Activated CD4-positive, alpha-beta T cell treated with anti-CD3 and anti-CD28 coated beads, Interleukin-10, Interleukin-2, amounts not matched to agents 100 ng/mL and 50 ng/mL, durations not matched to agents 16 hours and 8 hours (primary cell): ENCODE results near the gene NSUN3.
"Not testable (repeated sequence)": the region's sequence is repeated elsewhere in the genome, so short reads cannot be mapped to it uniquely, and the experiment has no call there.

ENCODE experiments used
- DNase-seq: peaks from one replicate; pipeline ENCODE4 v3.0.0-alpha.2; 2020

The NSUN3 gene

DNA sequence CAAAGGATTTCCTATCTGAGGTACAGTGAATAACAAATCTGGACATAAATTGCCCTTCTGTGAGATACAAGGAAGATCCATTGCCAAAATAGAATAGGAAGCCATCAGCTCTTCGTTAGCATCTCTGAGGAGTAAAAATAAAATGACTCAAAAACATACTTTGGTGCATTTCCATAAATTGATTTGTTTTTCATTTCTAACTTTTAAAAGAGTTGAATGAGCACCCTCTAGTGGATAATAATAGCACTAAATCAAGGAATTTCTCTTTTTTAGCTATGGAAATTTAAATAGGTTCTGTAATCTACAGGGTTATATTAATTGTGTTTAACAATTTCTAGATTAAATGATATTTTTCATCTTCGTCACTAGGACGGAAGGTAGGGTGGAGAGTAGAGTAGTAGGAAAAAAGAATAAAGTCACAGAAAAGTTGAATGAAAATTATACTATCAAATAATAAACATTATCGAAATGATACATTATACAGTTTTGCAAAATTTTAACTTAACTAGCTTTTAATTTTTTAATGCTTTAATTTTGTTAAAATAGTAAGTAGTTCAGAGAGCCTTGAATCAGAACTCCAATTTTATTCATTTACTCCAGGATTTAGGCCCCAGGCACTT is 6.4 kb downstream of the NSUN3 start:
- peak; percentile 19 for DNase-seq

DNA sequence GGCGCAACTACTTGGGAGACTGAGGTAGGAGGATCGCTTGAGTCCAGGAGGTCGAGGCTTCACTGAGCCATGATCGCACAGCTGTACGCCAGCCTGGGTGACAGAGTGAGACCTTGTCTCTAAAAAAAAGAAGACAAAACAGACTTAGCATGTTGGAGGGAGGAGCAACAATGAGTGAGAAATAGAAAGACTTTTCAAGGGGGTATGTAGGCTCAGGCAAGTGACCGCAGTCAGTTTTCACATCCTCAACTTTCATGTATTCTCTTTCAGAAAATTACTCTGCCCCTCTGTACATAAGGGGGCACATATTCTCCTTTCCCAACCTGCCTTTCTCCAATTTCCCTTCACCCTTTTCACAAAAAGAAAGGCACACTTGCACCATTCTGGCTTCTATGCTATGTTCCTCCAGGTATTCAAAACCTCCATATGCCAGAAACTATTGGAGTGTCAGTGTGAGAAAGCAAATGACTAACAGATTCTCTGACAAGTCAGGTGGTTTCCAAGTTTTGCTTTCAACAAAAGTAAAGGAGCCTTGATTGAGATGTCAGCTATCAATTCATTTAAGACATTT is 7.6 kb downstream of the NSUN3 start:
- DNase-seq: peak; percentile 26

DNA sequence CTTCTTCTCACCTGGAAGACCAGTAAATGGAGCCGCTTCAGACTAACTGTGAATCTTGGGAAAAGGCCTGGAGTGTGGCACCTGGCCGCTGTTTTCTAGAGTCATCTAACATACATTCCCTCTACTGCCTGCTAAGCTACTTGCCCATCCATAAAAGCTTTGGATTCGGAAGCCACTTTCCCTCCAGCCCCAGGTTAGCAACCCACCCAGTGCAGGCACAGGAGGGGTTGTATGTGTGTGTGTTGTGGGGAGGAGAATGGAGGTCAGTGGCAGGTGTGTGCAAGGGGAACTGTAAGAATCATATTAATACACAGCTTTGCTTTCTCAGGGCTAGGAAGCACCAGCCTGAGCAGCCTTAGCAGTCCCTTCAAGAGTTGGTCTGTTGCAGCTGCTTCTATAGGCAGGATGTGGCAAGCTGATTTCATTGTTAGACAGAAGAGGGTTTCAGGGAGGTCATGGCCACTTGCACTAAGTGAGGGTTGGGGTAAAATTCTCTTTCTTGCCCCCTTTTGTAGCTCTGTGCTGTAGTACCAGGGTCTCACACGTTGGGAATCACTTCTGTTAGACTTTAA is 8.9 kb downstream of the NSUN3 start:
- peak; percentile 18 for DNase-seq

DNA sequence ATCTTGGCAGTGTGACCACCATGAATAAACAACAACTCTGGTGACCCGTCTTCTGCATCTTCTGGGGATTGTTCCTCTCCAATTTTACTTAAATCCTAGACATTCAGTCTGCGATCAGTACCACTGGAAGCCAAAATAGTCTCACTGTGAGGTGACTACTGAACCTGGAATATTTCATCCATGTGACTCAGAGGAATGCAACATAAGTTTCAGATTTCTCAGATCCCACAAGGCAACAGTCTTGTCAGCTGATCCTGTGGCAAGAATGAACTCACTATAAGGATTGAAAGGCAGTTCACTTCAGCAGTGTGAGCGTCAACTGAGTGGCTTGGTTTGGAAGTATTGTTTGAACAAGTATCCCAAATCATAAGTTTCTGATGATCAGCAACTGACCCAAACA is 13.2 kb downstream of the NSUN3 start:
- DNase-seq: no peak

GRCh38 chr3:94080552-94080951 is 17.7 kb downstream of the NSUN3 start:
- DNase-seq: not testable (repeated sequence)

- DNase-seq: no peak
Observed at GRCh38 chr3:94081884-94082283, 19.0 kb downstream of the NSUN3 start.

- no peak for DNase-seq
Observed at GRCh38 chr3:94082391-94082937, 19.6 kb downstream of the NSUN3 start.

DNA sequence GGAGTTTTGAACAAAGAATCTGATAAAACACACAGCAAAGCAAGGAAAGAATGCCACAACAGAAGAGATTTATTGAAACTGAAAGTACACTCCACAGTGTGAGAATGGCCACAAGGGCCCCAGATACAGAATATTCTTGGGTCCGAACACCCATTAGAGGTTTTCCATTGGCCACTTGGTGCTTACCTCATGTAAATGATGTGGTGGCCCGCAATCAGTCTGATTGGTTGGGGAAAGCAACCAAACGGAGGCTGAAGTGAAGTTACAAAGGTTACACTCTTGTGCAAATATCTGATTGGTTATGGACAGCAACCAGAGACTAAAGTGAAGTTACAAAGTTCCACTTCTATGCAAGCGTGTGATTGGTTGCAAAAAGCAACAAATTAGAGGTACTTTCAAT is 20.4 kb downstream of the NSUN3 start:
- DNase-seq: no peak

- DNase-seq: no peak
Observed at GRCh38 chr3:94089126-94089525, 26.3 kb downstream of the NSUN3 start.

DNA sequence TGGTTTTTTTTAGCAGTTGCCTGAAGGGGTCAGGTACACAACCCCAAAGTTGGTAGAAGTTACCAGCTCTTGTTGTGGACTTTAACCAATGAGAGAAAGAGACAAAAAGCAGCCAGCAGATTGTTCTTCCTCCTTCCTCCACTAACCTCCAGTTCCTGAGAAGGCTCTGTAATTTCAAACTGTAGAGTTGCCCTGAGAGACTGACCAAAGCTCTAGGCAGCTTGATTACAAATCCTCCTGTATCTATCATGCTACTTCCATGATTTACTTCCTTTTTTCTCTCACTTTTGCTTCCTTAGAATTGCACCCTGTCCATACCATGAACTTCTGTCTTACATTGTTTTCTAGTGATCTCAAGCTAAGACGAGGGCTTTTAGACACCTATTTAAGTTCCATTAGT is 29.2 kb downstream of the NSUN3 start:
- no peak for DNase-seq

GRCh38 chr3:94093151-94093550 is 30.3 kb downstream of the NSUN3 start:
- DNase-seq: no peak

DNA sequence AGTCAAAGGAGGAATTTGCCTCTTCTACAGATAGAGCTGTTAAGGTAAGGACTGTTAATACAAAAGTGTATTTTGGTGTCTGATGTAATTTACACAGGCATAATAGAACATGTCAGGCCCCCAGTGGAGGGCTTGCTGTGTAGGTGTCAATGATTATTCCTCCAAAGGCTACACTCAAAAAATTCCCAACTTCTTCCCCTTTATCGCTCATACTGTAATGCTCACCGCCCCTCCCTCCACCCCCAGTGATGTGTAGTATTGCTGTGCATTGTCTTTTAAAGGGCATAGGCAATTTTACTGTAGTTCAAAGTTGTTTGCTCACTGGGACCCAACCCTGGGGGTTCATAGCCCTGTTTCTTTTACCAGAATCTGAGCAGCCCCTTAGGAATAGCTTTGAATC is 32.2 kb downstream of the NSUN3 start:
- DNase-seq: no peak

DNA sequence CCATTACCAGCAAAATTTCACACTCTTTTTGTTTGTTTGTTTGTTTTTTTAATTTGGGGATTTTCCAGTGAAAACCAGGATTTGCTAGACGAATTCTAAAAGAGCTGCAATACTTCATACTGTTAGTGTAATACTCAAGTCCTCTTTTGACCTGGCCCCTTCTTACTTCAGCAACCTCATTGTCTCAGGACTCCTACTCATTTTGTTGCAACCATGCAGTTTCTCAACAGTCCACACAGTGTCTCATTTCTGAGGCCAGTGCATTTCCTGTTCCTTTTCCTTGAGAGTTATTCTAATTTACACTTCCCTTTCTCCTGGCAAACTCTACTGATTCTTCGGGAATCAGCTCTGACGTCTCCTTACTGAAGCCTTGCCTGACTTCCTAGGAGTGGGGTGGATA is 35.6 kb downstream of the NSUN3 start:
- no peak for DNase-seq

- no peak for DNase-seq
Observed at GRCh38 chr3:94099311-94099710, 36.5 kb downstream of the NSUN3 start.

DNA sequence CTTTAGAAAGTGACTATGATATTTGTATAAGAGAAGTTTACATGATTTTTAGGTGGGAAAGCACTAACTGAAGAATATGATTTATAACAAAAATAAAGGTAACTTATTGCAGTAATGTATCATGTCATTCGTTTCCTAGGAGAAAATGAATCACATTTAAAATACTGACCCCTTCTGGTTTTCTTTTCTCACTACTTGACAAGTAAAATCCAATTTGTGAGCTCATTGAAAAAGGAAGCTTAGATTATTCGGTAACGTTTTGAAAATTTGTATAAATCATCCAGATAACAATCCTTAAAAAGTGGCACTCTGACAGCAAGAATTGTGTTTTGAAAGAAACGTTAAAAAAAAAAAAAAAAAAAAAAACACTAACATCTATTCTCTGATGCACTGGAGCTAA is 39.0 kb downstream of the NSUN3 start:
- DNase-seq: no peak

- DNase-seq: no peak
Observed at GRCh38 chr3:94106268-94106667, 43.4 kb downstream of the NSUN3 start.

GRCh38 chr3:94110232-94110631 is 47.4 kb downstream of the NSUN3 start:
- DNase-seq: not testable (repeated sequence)

- DNase-seq: no peak
Observed at GRCh38 chr3:94110854-94111253, 48.0 kb downstream of the NSUN3 start.

- DNase-seq: no peak
Observed at GRCh38 chr3:94114666-94115065, 51.8 kb downstream of the NSUN3 start.

DNA sequence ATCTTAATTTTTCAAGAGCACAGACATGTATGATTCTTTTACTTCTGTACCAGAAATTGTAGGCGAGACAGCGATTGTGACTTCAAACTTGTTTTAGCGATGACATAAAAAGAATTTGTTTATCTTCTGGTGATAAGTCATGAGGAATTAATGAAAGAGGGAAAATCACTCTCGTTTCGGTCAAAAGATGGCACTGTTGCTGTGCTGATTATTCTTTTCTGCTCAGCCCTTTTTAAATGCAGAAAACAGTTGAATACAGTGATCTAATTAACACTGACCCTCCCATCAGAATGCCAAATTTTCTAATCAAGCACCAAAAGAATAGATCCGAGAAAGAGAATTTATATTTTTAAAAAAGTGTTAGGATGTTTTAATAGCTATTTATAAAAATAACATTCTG is 52.6 kb downstream of the NSUN3 start:
- DNase-seq: no peak

- no peak for DNase-seq
Observed at GRCh38 chr3:94117729-94118128, 54.9 kb downstream of the NSUN3 start.

DNA sequence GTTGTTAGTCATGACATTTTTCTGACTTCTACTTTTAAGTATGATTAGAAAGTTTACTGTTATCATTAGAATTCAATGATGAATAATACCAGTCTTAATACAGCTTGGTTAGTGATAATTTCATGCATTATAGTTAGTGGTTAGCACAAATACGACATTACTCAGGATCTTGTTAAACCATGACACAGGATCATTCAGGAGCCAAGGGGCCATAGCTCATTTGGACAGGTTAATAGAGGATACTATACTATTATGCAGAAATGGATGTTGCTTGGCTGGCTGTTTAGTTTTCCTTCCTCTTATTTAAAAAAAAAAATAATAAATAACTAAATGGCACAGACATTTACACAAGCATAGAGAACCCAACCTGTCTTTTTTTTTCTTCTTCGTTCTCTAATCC is 55.5 kb downstream of the NSUN3 start:
- no peak for DNase-seq

DNA sequence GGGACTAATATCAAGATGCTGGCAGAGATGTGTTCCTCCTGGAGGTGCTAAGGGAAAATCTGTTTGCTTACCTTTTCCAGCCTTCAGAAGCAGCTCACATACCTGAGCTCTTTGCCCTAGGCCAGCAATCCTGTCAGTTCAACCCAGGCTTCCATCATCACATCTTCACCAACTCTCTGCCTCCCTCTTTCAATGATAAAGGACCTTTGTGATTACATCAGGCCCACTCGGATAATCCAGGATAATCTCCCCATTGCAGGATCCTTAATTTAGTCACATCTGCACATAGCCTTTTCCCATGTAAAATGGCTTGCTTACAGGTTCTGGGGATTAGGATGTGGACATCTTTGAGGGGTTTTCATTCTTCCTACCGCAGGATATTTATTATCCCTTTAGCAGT is 58.3 kb downstream of the NSUN3 start:
- DNase-seq: no peak

DNA sequence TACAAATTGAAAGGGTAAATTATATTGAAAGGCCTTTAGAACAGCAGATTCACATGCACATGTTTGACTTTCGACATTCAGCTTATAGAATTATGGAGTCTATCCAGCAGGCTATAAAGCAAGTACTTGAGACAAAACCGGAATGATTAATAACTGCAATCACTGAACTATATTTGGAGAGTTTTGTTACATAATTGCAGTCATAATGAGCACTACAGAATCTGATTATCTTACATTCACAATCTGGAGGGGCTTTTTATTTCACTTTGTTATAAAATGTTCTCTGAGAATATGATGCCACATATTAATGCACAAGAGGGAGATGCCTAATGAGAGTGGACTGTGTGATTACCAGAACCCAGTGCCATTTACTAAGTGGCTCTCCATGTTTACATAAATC is 64.3 kb downstream of the NSUN3 start:
- no peak for DNase-seq

GRCh38 chr3:94130690-94131089 is 67.8 kb downstream of the NSUN3 start:
- DNase-seq: no peak
